Transverse colon (tissue), 3 donors: ENCODE measurements around the gene STRA6.

ENCODE experiments used
- POLR2A ChIP-seq: fragments of 450-650 bp; IDR thresholded peaks from one replicate; pipeline ENCODE4 v1.6.1; 2016; ENCODE audit warnings: antibody characterized with exemption, mild to moderate bottlenecking, moderate library complexity
- TF ChIP-seq, protein P1 (sequence below), 5 experiments: fragments of 200-600 bp in 3 of 5; fragments of 450-650 bp in 2 of 5; sonication (generic) in 3 of 5; IDR thresholded peaks; 1 replicate in 2 of 5; 2 replicates in 3 of 5; pipeline ENCODE4 v1.5.1; 2016 to 2017; ENCODE audit warnings: antibody characterized with exemption in 5 of 5, inconsistent platforms in 3 of 5, mild to moderate bottlenecking in 2 of 5, moderate library complexity in 1 of 5

DNA sequence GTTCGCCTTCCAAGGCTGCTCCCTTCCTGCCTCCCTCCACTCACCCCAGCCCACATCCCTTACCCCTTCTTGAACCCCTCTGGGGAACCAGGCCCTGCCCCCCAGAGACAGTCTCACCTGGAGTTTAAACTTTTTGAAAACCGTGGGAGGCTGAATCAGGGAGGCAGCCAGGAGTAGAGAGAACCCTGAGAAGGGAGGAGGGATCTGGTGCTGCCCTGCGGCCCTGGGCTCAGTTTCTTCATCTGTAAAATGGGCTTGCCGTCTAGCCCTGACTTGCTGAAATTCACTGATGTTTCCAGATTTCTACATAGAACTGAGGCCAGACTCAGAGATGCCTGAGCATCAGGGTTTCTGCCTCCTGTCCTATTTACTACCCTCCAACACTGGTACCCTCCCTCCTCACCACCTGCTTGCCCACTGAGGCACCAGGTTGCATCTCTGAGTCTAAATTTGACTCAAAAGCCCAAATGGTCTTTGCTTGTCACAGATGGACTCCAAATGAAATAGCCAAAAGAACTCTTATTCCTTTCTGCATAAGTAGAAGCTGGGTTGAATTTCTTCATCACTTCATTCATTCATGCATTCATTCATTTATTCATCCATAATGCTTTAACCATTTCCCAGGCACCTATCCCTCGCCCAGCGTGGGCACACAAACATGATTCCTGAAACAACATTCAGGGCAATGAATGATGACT is 11.9 kb upstream of the STRA6 start:
- TF ChIP-seq, protein P1, sequence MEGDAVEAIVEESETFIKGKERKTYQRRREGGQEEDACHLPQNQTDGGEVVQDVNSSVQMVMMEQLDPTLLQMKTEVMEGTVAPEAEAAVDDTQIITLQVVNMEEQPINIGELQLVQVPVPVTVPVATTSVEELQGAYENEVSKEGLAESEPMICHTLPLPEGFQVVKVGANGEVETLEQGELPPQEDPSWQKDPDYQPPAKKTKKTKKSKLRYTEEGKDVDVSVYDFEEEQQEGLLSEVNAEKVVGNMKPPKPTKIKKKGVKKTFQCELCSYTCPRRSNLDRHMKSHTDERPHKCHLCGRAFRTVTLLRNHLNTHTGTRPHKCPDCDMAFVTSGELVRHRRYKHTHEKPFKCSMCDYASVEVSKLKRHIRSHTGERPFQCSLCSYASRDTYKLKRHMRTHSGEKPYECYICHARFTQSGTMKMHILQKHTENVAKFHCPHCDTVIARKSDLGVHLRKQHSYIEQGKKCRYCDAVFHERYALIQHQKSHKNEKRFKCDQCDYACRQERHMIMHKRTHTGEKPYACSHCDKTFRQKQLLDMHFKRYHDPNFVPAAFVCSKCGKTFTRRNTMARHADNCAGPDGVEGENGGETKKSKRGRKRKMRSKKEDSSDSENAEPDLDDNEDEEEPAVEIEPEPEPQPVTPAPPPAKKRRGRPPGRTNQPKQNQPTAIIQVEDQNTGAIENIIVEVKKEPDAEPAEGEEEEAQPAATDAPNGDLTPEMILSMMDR (IDR thresholded peaks at IDR 0.05), result no peak
- no peak for TF ChIP-seq POLR2A
